Adipose tissue (tissue), 3 donors: ENCODE data around the gene TTLL5. TPM values are rescaled to one million over a fixed set of nuclear protein-coding genes. Genes with fewer than 3 reads are reported as not detected.

Experiments
- H3K27ac ChIP-seq: one replicate; pipeline ENCODE4 v1.5.1; 2013; ENCODE audit warnings: low read depth, low read length
- WGBS, 3 donors: extraction: QIAGEN DNeasy Blood & Tissue Kit; methylation state at CpG; one replicate each; pipeline ENCODE4 v1.1.7; 2013; 5-methylcytosine and 5-hydroxymethylcytosine counted together
- polyA plus RNA-seq, 3 donors: library from polyadenylated mRNA; stranded (reverse); fragments of 200-250 nt; gene quantifications; one replicate each; pipeline ENCODE4 v1.2.3, GENCODE V29; 2013
- donor health status: healthy with polysubstance abuse.
- donor health status: Bipolar disorder and iron deficiency.
- donor health status: healthy.

Gene TTLL5
- polyA plus RNA-seq, 3 donors: 6.3 to 12.9 (median 8.9) TPM

- 97 to 100% (median 100%) methylated on average over 1 of the region's 1 CpG for WGBS, 3 donors
- no peak overlapping the region for H3K27ac ChIP-seq
These were observed 205.9 kb downstream of the TTLL5 start for GRCh38 chr14:75866970-75867369.

DNA sequence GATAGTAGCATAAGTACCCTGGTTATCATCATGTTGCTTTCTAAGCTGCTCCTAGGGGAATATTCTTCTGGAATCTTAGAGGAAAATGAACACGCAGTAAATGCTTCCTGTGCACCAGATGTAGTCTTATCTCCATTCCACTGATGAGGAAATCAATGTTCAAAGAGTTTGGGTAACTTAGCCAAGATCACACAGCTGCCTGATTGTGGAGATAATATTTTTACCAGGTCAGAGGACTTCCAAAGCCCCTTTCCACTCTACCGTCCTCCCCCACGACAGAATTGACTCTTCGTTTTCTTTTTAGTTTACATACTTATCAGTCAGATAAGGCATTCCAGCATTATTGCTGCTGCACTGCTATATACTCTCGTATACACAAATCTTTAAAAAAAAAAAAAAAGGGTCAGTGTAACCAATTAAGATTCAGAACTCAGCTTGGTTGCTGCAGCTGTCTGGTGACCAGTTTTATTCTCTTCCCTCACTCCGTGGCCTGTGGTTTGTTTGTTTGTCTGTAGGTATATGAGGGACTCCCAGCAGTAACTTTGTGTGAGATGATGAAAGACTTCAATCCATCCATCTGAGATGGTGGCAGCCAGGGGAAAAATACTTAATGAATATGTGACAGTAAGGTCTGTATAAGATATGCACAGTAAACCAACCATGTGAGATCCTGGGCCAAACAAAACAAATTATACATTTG lies 210.3 kb downstream of the TTLL5 start:
- WGBS, 3 donors: 32 to 52% (median 45%) methylated on average over 6 of the region's 6 CpGs

GRCh38 chr14:75875958-75876357 lies 214.9 kb downstream of the TTLL5 start:
- H3K27ac ChIP-seq: no peak overlapping the region
- WGBS, 3 donors: 72 to 74% (median 73%) methylated on average over 1 of the region's 1 CpG

More for the DNA sequence above, 210.3 kb downstream of the TTLL5 start:
- no peak overlapping the region for H3K27ac ChIP-seq

DNA sequence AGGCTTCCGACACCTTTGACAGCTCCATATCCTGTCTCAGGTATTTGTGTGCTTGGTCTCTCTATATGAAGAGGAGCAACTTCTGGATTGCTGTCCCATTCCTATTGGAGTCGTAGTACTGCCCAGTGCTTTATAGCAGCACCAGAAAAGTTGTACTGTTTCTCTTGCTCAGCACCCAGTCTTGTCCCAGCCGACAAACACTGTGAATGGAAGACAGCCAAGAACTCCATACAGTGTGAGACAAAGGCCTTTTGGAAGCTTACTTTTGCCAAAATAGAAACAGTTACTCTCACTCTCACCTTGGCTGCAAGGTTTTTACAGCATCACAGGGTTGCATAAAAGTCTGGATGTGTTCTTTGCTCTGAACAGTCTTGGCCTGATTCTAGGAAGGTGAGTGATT lies 215.5 kb downstream of the TTLL5 start:
- H3K27ac ChIP-seq: no peak overlapping the region
- 60 to 86% (median 77%) methylated on average over 3 of the region's 3 CpGs for WGBS, 3 donors

DNA sequence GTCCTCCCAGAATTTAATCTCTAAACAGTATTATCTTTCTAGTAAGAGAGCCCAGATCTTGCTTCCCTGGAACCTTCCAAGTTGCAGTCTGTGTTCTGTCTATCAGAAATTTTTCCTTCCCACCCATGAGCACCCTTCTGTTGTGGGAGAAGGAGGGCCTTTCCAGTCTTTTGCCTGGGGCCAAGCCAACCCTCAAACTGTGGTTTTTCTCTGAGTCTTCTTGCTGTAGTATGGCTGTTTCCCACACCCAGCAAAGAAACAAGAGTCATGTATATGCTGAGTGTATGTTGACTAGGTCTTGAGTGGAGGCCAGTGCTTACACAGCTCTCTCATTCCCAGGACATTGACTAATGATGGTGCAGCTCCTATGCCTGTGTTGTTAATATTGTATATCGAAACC lies 216.2 kb downstream of the TTLL5 start:
- 40 to 94% (median 82%) methylated on average over 1 of the region's 1 CpG for WGBS, 3 donors
- H3K27ac ChIP-seq: no peak overlapping the region

- H3K27ac ChIP-seq: no peak overlapping the region
- 54 to 82% (median 82%) methylated on average over 4 of the region's 4 CpGs for WGBS, 3 donors
These were observed 216.8 kb downstream of the TTLL5 start for GRCh38 chr14:75877884-75878283.

GRCh38 chr14:75879031-75879430 lies 218.0 kb downstream of the TTLL5 start:
- WGBS, 3 donors: 76 to 82% (median 77%) methylated on average over 3 of the region's 3 CpGs
- H3K27ac ChIP-seq: no peak overlapping the region

- 88 to 95% (median 93%) methylated on average over 1 of the region's 1 CpG for WGBS, 3 donors
- H3K27ac ChIP-seq: no peak overlapping the region
These were observed 219.5 kb downstream of the TTLL5 start for GRCh38 chr14:75880512-75880911.

- WGBS, 3 donors: 97 to 99% (median 98%) methylated on average over 5 of the region's 5 CpGs
- no peak overlapping the region for H3K27ac ChIP-seq
These were observed 220.9 kb downstream of the TTLL5 start for GRCh38 chr14:75881994-75882393.

- WGBS, 3 donors: 64 to 83% (median 79%) methylated on average over 6 of the region's 6 CpGs
- no peak overlapping the region for H3K27ac ChIP-seq
These were observed 223.2 kb downstream of the TTLL5 start for GRCh38 chr14:75884198-75884611.

GRCh38 chr14:75885829-75886228 lies 224.8 kb downstream of the TTLL5 start:
- H3K27ac ChIP-seq: no peak overlapping the region
- WGBS, 3 donors: 76 to 85% (median 76%) methylated on average over 2 of the region's 2 CpGs

DNA sequence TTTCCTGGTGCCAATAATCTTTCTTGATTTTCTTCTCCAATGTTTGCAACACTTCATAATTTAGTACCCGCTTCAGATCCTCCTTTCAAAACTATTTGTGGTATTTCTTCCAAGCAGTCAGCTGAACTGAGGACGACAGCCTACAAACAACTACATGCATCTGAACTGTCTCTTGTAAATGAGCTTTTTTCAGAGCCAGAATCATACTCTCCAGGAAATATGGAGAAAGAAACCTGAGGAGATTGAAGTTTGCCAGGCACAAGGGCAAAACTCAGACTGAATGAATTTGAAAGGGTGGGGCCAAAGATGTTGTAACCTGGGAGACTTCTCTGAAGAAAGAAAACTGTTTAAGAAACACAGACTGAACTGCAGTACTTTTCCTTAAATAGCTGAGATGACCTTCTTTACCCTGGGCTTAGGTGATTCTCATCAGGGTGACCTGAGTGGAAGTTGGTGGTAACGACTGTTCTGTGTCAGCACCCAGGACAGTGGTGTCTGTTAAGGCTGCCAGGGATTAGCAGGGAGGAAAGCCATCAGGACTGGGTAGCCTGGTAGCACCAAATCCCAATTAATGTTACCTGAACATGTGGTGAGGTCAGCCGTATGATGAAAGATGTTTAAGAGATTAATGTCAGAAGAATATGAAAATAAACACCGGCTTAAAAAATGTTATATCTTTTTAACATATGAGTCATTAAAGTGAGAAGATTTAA lies 225.7 kb downstream of the TTLL5 start:
- WGBS, 3 donors: 74 to 88% (median 75%) methylated on average over 5 of the region's 5 CpGs
- H3K27ac ChIP-seq: no peak overlapping the region

GRCh38 chr14:75888945-75889344 lies 227.9 kb downstream of the TTLL5 start:
- no peak overlapping the region for H3K27ac ChIP-seq
- 82 to 91% (median 88%) methylated on average over 2 of the region's 2 CpGs for WGBS, 3 donors

- no peak overlapping the region for H3K27ac ChIP-seq
- 78 to 87% (median 83%) methylated on average over 2 of the region's 2 CpGs for WGBS, 3 donors
These were observed 235.3 kb downstream of the TTLL5 start for GRCh38 chr14:75896341-75896740.

DNA sequence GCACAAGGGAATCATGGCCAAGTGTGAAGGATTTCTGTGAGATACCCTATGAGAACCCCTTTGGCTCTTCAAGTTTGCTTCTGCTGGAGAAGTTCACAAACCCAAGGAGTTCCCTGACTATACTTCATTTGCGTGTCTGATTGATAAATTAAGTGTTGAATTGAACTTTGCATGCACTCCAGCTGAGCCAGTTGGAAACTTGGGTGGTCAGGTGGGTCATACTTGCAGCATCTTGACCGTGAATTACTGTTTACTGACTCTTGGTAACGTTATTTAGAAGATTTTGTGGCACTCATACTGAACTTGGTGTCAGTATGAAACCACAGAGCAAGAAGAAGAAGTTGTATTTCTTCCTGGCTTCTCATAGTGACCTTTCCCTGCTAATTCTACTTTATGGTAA lies 243.3 kb downstream of the TTLL5 start:
- H3K27ac ChIP-seq: no peak overlapping the region
- 62 to 86% (median 72%) methylated on average over 3 of the region's 3 CpGs for WGBS, 3 donors

DNA sequence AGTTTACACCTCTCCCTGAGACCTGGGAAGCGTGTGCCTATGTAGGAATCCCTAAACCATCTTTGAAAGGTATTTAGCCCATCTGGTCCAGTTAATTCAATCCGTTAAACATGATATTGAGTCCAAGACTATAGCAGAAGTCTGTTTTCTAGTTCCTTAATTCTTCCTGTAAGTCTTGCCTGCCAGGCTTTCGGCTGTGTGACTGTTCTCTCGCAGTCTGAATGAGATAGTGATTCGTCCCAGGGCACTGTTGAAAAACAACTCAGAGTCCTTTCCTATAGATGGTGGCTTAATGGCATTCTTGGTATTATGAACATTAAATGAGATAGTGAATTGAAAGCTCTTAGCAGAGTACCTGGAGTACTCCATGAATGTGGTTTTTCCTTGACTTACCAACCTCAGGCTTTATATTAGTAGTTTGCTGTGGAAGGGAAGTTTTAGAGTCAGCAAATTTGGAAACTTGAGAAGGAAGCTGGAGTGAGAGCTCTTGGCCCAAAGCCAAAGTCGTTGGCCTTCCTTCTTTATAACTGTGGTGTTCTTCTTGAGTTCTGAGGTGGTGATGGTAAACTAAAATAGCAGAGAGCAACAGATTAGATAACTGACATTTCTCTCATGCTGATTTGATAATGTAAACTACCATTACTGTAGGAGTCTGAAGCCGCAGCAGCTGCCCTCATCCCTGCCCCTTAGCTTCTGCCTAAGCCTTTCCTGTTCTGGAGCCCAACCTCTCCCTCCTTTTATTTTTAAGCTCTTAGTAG lies 244.3 kb downstream of the TTLL5 start:
- H3K27ac ChIP-seq: no peak overlapping the region
- WGBS, 3 donors: 40 to 76% (median 50%) methylated on average over 7 of the region's 7 CpGs

DNA sequence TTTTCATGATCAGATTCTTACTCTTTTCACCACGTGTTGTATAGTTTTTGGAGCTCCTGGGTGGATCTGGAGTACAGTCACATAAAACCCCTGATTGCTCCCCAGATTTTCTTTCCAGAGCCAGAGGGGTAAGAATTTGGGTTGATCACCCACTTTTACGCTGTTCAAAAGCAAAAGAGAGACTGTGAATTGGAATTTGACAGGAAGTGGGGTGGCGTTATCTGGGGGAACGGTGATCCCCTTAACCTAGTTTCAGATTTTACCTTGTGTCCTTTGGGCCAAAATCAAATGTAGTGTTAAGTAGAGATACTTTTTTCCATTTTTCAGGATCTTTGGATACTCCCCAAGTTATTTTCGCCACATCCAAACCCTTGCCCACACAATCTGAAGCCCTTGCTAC lies 245.2 kb downstream of the TTLL5 start:
- no peak overlapping the region for H3K27ac ChIP-seq
- WGBS, 3 donors: 77 to 82% (median 78%) methylated on average over 5 of the region's 5 CpGs

DNA sequence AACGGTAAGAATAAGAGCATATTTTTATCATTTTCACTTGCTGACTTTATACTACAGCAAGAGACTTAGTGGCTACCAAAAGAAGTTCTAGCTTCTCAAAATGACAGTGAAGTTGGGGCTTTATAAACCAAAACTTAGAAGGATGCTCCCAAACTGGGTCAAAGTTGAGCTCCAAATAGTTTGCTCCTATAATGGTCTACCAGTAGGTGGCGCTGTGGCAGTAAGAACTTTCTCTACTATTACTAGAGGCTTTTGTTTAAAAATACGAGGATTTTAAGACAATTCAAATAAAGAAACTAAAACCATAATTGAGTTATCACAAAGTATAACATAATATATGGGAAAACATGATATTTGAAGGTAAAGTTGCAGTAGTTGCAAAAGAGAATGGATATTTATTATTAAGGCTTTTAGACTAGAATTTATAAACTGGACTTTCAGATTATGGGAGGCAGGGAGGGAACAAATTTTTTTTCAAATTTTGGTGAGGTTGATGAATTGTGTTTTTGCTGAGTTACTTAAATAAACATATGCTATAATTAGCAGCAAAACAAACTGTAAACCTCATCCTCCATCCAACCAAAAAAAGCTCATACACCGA lies 245.7 kb downstream of the TTLL5 start:
- 48 to 49% (median 49%) methylated on average over 4 of the region's 4 CpGs for WGBS, 3 donors
- H3K27ac ChIP-seq: no peak overlapping the region
